H1 (cell line): Measurements from ENCODE around the gene CBX2. TPM values are rescaled to one million over a fixed set of nuclear protein-coding genes. Genes with fewer than 3 reads are reported as not detected.

Experiments
- CTCF ChIA-PET: fragments of 300-600 bp; sonication (Branson Sonifier 250); formaldehyde crosslinking; loops from one replicate; lab custom pipeline; 2021; ENCODE audit not compliant: partially characterized antibody; lab: Charles Lee
- POLR2A ChIA-PET: fragments of 300-600 bp; sonication (Branson Sonifier 250); formaldehyde crosslinking; loops from one replicate; lab custom pipeline; 2021; ENCODE audit warnings: inconsistent platforms; ENCODE audit not compliant: partially characterized antibody; lab: Charles Lee
- DNase-seq, 2 experiments: peaks; one replicate each; pipeline versions ENCODE4 v3.0.0 to v3.0.0-alpha.2; 2010 to 2022; ENCODE audit warnings: low spot score in 2 of 2, low read depth in 1 of 2, mixed read lengths in 1 of 2
- FAIRE-seq: peaks from 2 replicates; lab custom pipeline; 2011; peaks lifted over from hg19 to GRCh38; lab: Jason Lieb, UNC
- H2AFZ ChIP-seq: 2 replicates; pipeline ENCODE4 v1.8.1; 2012; ENCODE audit warnings: low read length, inconsistent platforms
- H2AK5ac ChIP-seq: 2 replicates; pipeline ENCODE4 v1.6.1; 2013; ENCODE audit warnings: low read depth, low read length
- H2BK120ac ChIP-seq: replicated peaks from 2 replicates; pipeline ENCODE3; 2013; ENCODE audit warnings: low read depth, low read length, inconsistent platforms
- H2BK12ac ChIP-seq: 2 replicates; pipeline ENCODE4 v1.6.1; 2013; ENCODE audit warnings: low read depth, low read length
- H2BK15ac ChIP-seq: 2 replicates; pipeline ENCODE4 v1.6.1; 2013; ENCODE audit warnings: low read length
- H2BK20ac ChIP-seq: 2 replicates; pipeline ENCODE4 v1.6.1; 2013; ENCODE audit warnings: low read length
- H2BK5ac ChIP-seq: 2 replicates; pipeline ENCODE4 v1.6.1; 2013; ENCODE audit warnings: low read depth, low read length
- H3K14ac ChIP-seq: 2 replicates; pipeline ENCODE4 v1.6.1; 2013; ENCODE audit warnings: inconsistent platforms; ENCODE audit not compliant: insufficient read length
- H3K18ac ChIP-seq: 2 replicates; pipeline ENCODE4 v1.6.1; 2013; ENCODE audit warnings: low read length; ENCODE audit errors: extremely low read depth
- H3K23ac ChIP-seq: 2 replicates; pipeline ENCODE4 v1.6.1; 2013; ENCODE audit warnings: inconsistent platforms; ENCODE audit not compliant: insufficient read length
- H3K23me2 ChIP-seq: 2 replicates; pipeline ENCODE4 v1.6.1; 2013; ENCODE audit warnings: low read depth, low read length
- H3K27ac ChIP-seq: 2 replicates; pipeline ENCODE4 v1.6.1; 2011; ENCODE audit warnings: low read depth, low read length, inconsistent platforms
- H3K27me3 ChIP-seq, 4 experiments: replicated peaks in 1 of 4; 1 replicate in 1 of 4; 2 replicates in 3 of 4; pipeline versions ENCODE4 v1.6.1 to v1.8.1; 2011 to 2013; ENCODE audit warnings: low read length in 3 of 4, mild to moderate bottlenecking in 3 of 4, inconsistent platforms in 2 of 4, mixed read lengths in 2 of 4, moderate library complexity in 1 of 4; ENCODE audit not compliant: control insufficient read depth in 3 of 4, insufficient read depth in 3 of 4; ENCODE audit errors: extremely low read depth in 1 of 4
- H3K36me3 ChIP-seq, 4 experiments: 2 replicates each; pipeline versions ENCODE4 v1.6.1 to v1.8.1; 2011 to 2013; ENCODE audit warnings: mild to moderate bottlenecking in 4 of 4, low read length in 3 of 4, moderate library complexity in 2 of 4, control low read depth in 1 of 4, inconsistent platforms in 1 of 4; ENCODE audit not compliant: insufficient read depth in 4 of 4, control insufficient read depth in 2 of 4
- H3K4ac ChIP-seq: replicated peaks from 2 replicates; pipeline ENCODE3; 2013; ENCODE audit warnings: low read length, low read depth, mixed read lengths, inconsistent platforms; ENCODE audit not compliant: insufficient read length
- H3K4me1 ChIP-seq, 4 experiments: replicated peaks in 1 of 4; 1 replicate in 1 of 4; 2 replicates in 3 of 4; pipeline versions ENCODE4 v1.6.1 to v1.8.1; 2011 to 2013; ENCODE audit warnings: low read length in 3 of 4, inconsistent platforms in 2 of 4, mixed read lengths in 1 of 4; ENCODE audit not compliant: insufficient read depth in 4 of 4, control insufficient read depth in 3 of 4
- H3K4me2 ChIP-seq, 2 experiments: 2 replicates each; pipeline versions ENCODE4 v1.6.1 to v1.8.1; 2011 to 2013; ENCODE audit warnings: low read depth in 2 of 2, low read length in 2 of 2, control low read depth in 1 of 2, inconsistent platforms in 1 of 2, mild to moderate bottlenecking in 1 of 2; ENCODE audit not compliant: insufficient read depth in 1 of 2
- H3K4me3 ChIP-seq, 4 experiments: fragments of 200-600, 300-600 bp in 1 of 4; sonication (generic), shearing (Covaris generic), sonication (Bioruptor Twin) in 1 of 4; 2 replicates each; pipeline versions ENCODE4 v1.5.1 to v1.8.1; 2011 to 2016; ENCODE audit warnings: low read length in 4 of 4, low read depth in 3 of 4, control low read depth in 2 of 4, inconsistent platforms in 2 of 4, mild to moderate bottlenecking in 2 of 4, mixed read lengths in 1 of 4, moderate library complexity in 1 of 4; ENCODE audit not compliant: insufficient read depth in 2 of 4; ENCODE audit errors: extremely low read depth in 1 of 4
- H3K56ac ChIP-seq: replicated peaks from 2 replicates; pipeline ENCODE3; 2013; ENCODE audit warnings: low read depth, mild to moderate bottlenecking, mixed read lengths, low read length, inconsistent platforms; ENCODE audit not compliant: insufficient read length
- H3K79me1 ChIP-seq: 2 replicates; pipeline ENCODE4 v1.6.1; 2013; ENCODE audit warnings: low read depth, low read length, control low read depth
- H3K79me2 ChIP-seq, 2 experiments: 2 replicates each; pipeline versions ENCODE4 v1.6.1 to v1.8.1; 2012 to 2013; ENCODE audit warnings: low read length in 2 of 2, mild to moderate bottlenecking in 2 of 2, inconsistent platforms in 1 of 2; ENCODE audit not compliant: insufficient read depth in 2 of 2, control insufficient read depth in 1 of 2
- H3K9ac ChIP-seq, 4 experiments: replicated peaks in 1 of 4; 1 replicate in 1 of 4; 2 replicates in 3 of 4; pipeline versions ENCODE4 v1.6.1 to v1.8.1; 2011 to 2013; ENCODE audit warnings: low read depth in 3 of 4, low read length in 3 of 4, control low read depth in 2 of 4, mild to moderate bottlenecking in 2 of 4, moderate library complexity in 2 of 4, inconsistent platforms in 1 of 4; ENCODE audit errors: extremely low read depth in 1 of 4
- H3K9me3 ChIP-seq, 2 experiments: 2 replicates each; pipeline versions ENCODE4 v1.6.1 to v1.8.1; 2012 to 2013; ENCODE audit warnings: mild to moderate bottlenecking in 2 of 2, moderate library complexity in 2 of 2, control low read depth in 1 of 2, inconsistent platforms in 1 of 2, low read depth in 1 of 2, low read length in 1 of 2, mixed read lengths in 1 of 2; ENCODE audit not compliant: insufficient read depth in 2 of 2
- H4K20me1 ChIP-seq, 2 experiments: replicated peaks in 1 of 2; 2 replicates each; pipeline versions ENCODE3 to v1.8.1; 2011 to 2013; ENCODE audit warnings: inconsistent platforms in 2 of 2, low read length in 2 of 2, mild to moderate bottlenecking in 1 of 2; ENCODE audit not compliant: insufficient read depth in 2 of 2, control insufficient read depth in 1 of 2
- H4K5ac ChIP-seq: 2 replicates; pipeline ENCODE4 v1.6.1; 2013; ENCODE audit warnings: low read length, low read depth, mixed read lengths, inconsistent platforms; ENCODE audit not compliant: insufficient read length
- H4K8ac ChIP-seq: 2 replicates; pipeline ENCODE4 v1.8.0; 2013; ENCODE audit warnings: mild to moderate bottlenecking, moderate library complexity, low read length, inconsistent platforms; ENCODE audit not compliant: insufficient read depth; ENCODE audit errors: extremely low read depth
- H4K91ac ChIP-seq: replicated peaks from 2 replicates; pipeline ENCODE3; 2013; ENCODE audit warnings: low read length, mixed read lengths, inconsistent platforms; ENCODE audit not compliant: insufficient read length
- ASH2L ChIP-seq: fragments of 200-600, 300-600 bp; sonication (generic); IDR thresholded peaks from one replicate; pipeline ENCODE4 v1.7.1; 2017; ENCODE audit warnings: low read length
- ATF3 ChIP-seq: IDR thresholded peaks from 2 replicates; pipeline ENCODE4 v1.6.1; 2011; ENCODE audit warnings: low read depth, mild to moderate bottlenecking, low read length; ENCODE audit not compliant: insufficient read depth
- CEBPB ChIP-seq: IDR thresholded peaks from 2 replicates; pipeline ENCODE4 v1.6.1; 2012; ENCODE audit warnings: low read depth, low read length
- CREB1 ChIP-seq: IDR thresholded peaks from 2 replicates; pipeline ENCODE4 v1.6.1; 2012; ENCODE audit warnings: inconsistent platforms
- CTBP2 ChIP-seq: IDR thresholded peaks from 2 replicates; pipeline ENCODE4 v1.7.0; 2011; ENCODE audit warnings: borderline replicate concordance, mild to moderate bottlenecking, moderate library complexity, mixed read lengths, low read length; ENCODE audit not compliant: insufficient read depth, insufficient read length
- EZH2 ChIP-seq: fragments of 200-600 bp; sonication (generic); IDR thresholded peaks from 2 replicates; pipeline ENCODE4 v1.7.1; 2012; ENCODE audit warnings: low read depth, mild to moderate bottlenecking, moderate library complexity, low read length, inconsistent platforms; ENCODE audit not compliant: severe bottlenecking
- POLR2A ChIP-seq, 2 experiments: IDR thresholded peaks; 1 replicate in 1 of 2; 2 replicates in 1 of 2; pipeline ENCODE4 v1.6.1; 2011; ENCODE audit warnings: low read depth in 2 of 2, low read length in 2 of 2, mild to moderate bottlenecking in 2 of 2; ENCODE audit errors: control extremely low read depth in 1 of 2
- RAD21 ChIP-seq, 2 experiments: IDR thresholded peaks in 1 of 2; conservative IDR thresholded peaks in 1 of 2; 2 replicates each; pipeline ENCODE4 v1.6.1; 2011; ENCODE audit warnings: low read depth in 2 of 2, low read length in 2 of 2, improper control_type of control experiment in 1 of 2, inconsistent platforms in 1 of 2, mild to moderate bottlenecking in 1 of 2, moderate library complexity in 1 of 2
- SIN3A ChIP-seq, 2 experiments: IDR thresholded peaks in 1 of 2; conservative IDR thresholded peaks in 1 of 2; 2 replicates each; pipeline ENCODE4 v1.6.1; 2011 to 2012; ENCODE audit warnings: low read length in 2 of 2, improper control_type of control experiment in 1 of 2, low read depth in 1 of 2, mild to moderate bottlenecking in 1 of 2
- SIRT6 ChIP-seq: IDR thresholded peaks from one replicate; pipeline ENCODE4 v1.7.1; 2012; ENCODE audit warnings: low read length, inconsistent platforms
- SUZ12 ChIP-seq: fragments of 200-600 bp; sonication (generic); IDR thresholded peaks from 2 replicates; pipeline ENCODE4 v1.6.1; 2012; ENCODE audit warnings: mild to moderate bottlenecking, inconsistent platforms, low read length, moderate library complexity, mixed read lengths
- TAF7 ChIP-seq: optimal IDR thresholded peaks from 2 replicates; pipeline ENCODE3; 2011; ENCODE audit warnings: low read depth, mild to moderate bottlenecking, inconsistent platforms, low read length, moderate library complexity, borderline replicate concordance
- WGBS, 2 experiments: shearing (Covaris generic) in 1 of 2; methylation state at CpG; one replicate each; pipeline versions ENCODE4 v1.1.6 to v1.1.7; 2013 to 2015; ENCODE audit warnings: low lambda C conversion rate in 2 of 2, mixed read lengths in 2 of 2, inconsistent platforms in 1 of 2, low coverage in 1 of 2, missing lambda C conversion rate in 1 of 2; ENCODE audit not compliant: insufficient replicate concordance in 2 of 2, insufficient coverage in 1 of 2, insufficient read length in 1 of 2; ENCODE audit errors: extremely low coverage in 1 of 2, missing lambda C conversion rate in 1 of 2; 5-methylcytosine and 5-hydroxymethylcytosine counted together
- polyA plus RNA-seq, 7 experiments: library from polyadenylated mRNA; depleted of rRNA in 3 of 7; stranded (reverse) in 5 of 7; unstranded in 2 of 7; fragments of >200 nt in 5 of 7; fragments of 200-250 nt in 2 of 7; gene quantifications; 1 replicate in 5 of 7; 2 replicates in 1 of 7; 4 replicates in 1 of 7; pipeline versions ENCODE4 v1.2.1 to v1.2.3, GENCODE V29; 2011 to 2013; ENCODE audit warnings: missing spikeins in 2 of 7, mixed read lengths in 2 of 7
- total RNA-seq: library from RNA; stranded (reverse); fragmentation: NEBNext Ultra II Directional; extraction: Animal tissue kit (Norgen Biotek cat#: 25700); gene quantifications from 2 replicates; pipeline ENCODE4 v1.2.1, GENCODE V29; 2021

Gene CBX2
- total and polyA plus RNA-seq, 2 of the 8 experiments (the other 6 are each of a cell fraction or from before 2014, with no cell fraction given): 64.3 to 83.9 TPM

DNA sequence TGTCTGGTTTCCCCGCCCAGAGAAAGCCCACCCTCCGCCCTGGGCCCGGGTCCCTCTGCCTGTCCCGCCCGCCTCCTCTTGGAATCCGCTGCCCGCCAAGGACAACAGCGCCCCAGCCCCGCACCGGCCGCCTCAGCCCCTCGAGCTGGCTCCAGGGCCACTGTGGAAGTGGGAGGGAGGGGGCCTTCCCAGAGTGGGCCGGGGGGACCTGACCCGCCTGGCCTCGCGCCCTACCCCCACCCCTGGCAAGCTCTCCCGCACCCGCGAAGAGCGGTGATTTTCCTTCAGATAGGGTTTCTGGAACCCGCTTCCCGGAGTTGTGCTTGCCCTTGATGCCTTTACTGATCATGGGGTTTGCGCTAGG lies 21.2 kb downstream of the CBX2 start:
- H2AFZ ChIP-seq: no peak overlapping the region
- H4K8ac ChIP-seq: no peak overlapping the region
- no peak overlapping the region for H3K14ac ChIP-seq
- H3K79me2 ChIP-seq: no peaks in the 10 kb centered on the region
- peaks cover 0 to 12% (median 0%) of the 10 kb centered on the region in 4 experiments; a peak in 1 of 8 replicates for H3K36me3 ChIP-seq
- DNase-seq: no peak
- no peak overlapping the region for H3K4me3 ChIP-seq
- H3K9ac ChIP-seq: no peak overlapping the region
- H3K56ac ChIP-seq: no peak overlapping the region
- H3K9me3 ChIP-seq: peaks cover 0 to 7% of the 10 kb centered on the region in 2 experiments; a peak in 3 of 4 replicates
- H2BK12ac ChIP-seq: peak overlapping the region; percentile 82
- H4K91ac ChIP-seq: no peak overlapping the region
- CTCF ChIA-PET: interaction anchor here (0.6 to 19.1 kb wide), 8 partner anchors 9 to 58 kb away, joined by 3 to 576 read pairs (median 6); partner anchors contain the start of gene CBX4
- no peaks in the 10 kb centered on the region for H3K79me1 ChIP-seq
- H3K27ac ChIP-seq: no peak overlapping the region
- no peak overlapping the region for H2BK120ac ChIP-seq
- no peak for FAIRE-seq
- H3K4me2 ChIP-seq: peak overlapping the region in 1 of 2 experiments; percentile 70; a peak in 1 of 4 replicates
- H3K4me1 ChIP-seq: peaks cover 4 to 56% (median 40%) of the 10 kb centered on the region in 4 experiments
- H3K4ac ChIP-seq: no peak overlapping the region
- WGBS, 2 experiments: 4% methylated on average over 17 of the region's 23 CpGs; no CpG with 5 or more reads in 1 of the 2 experiments
- H4K5ac ChIP-seq: no peak overlapping the region
- no peak overlapping the region for H2BK5ac ChIP-seq
- H3K18ac ChIP-seq: no peak overlapping the region
- H4K20me1 ChIP-seq: peaks cover 10 to 21% of the 10 kb centered on the region in 2 experiments
- peaks cover 3% of the 10 kb centered on the region for H3K23me2 ChIP-seq
- POLR2A ChIA-PET: interaction anchor here (1.2 to 24.0 kb wide), 7 partner anchors 10 to 194 kb away, joined by 4 to 374 read pairs (median 7); partner anchors contain the start of genes CBX2 and CBX4
- no peak overlapping the region for H2BK15ac ChIP-seq
- no peak overlapping the region for H3K23ac ChIP-seq
- H3K27me3 ChIP-seq: peaks cover 86 to 92% (median 90%) of the 10 kb centered on the region in 4 experiments
- H2AK5ac ChIP-seq: peak overlapping the region; percentile 91; the same call in 1 of the 2 replicates
- no peak overlapping the region for H2BK20ac ChIP-seq
- TF ChIP-seq CEBPB: no peak
- no peak for TF ChIP-seq ASH2L
- peak; percentile 75 for TF ChIP-seq EZH2
- no peak for TF ChIP-seq TAF7
- no peak for TF ChIP-seq CTBP2
- 0 out of 2 replicates have a peak, but pooled peaks have one; percentile 71 for TF ChIP-seq SUZ12
- TF ChIP-seq POLR2A (IDR thresholded peaks at IDR 0.05; ENCODE audit: control extremely low read depth in 1 of 2, low read depth in 2 of 2, low read length in 2 of 2): no peak
- no peak for TF ChIP-seq SIN3A (conservative IDR thresholded peaks at IDR 0.05 in 1 of 2, IDR thresholded peaks at IDR 0.05 in 1 of 2; ENCODE audit: low read depth in 1 of 2, low read length in 2 of 2)
- TF ChIP-seq ATF3: no peak
- no peak for TF ChIP-seq SIRT6
- no peak for TF ChIP-seq RAD21 (IDR thresholded peaks at IDR 0.05 in 1 of 2, conservative IDR thresholded peaks at IDR 0.05 in 1 of 2; ENCODE audit: low read depth in 2 of 2, low read length in 2 of 2)
- no peak for TF ChIP-seq CREB1
